GM04504 (cell line): ENCODE measurements around the gene DHRS13.
"Not testable (repeated sequence)": the region's sequence is repeated elsewhere in the genome, so short reads cannot be mapped to it uniquely, and the experiment has no call there.

Source experiments
- DNase-seq: peaks from one replicate; pipeline ENCODE4 v3.0.0-alpha.2; 2012; ENCODE audit warnings: low read depth

Gene DHRS13

DNA sequence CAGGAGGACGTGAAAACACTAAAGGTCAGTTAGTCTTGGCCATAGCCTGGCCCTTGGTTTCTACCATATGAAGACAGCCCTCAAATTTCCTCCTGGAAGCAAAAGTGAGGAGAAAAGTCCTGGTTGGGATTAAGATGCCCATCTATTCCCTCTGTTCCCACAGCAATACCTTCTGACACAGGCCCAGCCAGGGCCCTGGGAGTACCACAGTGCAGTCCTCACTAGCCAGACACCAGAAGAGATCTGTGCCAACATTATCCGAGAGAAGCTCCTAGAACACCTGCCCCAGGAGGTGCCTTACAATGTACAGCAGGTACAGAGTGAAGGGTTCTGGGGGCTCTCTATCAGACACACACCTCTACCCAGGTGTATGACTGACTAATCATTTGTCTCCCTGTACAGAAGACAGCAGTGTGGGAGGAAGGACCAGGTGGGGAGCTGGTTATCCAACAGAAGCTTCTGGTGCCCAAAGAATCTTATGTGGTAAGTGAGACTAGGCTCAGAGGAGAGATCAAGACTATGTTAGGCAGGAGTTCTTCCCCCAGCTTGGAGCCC, 44.0 kb downstream of the DHRS13 start:
- DNase-seq, result no peak

GRCh38 chr17:28857905-28858800, 44.7 kb downstream of the DHRS13 start:
- DNase-seq, result no peak

DNA sequence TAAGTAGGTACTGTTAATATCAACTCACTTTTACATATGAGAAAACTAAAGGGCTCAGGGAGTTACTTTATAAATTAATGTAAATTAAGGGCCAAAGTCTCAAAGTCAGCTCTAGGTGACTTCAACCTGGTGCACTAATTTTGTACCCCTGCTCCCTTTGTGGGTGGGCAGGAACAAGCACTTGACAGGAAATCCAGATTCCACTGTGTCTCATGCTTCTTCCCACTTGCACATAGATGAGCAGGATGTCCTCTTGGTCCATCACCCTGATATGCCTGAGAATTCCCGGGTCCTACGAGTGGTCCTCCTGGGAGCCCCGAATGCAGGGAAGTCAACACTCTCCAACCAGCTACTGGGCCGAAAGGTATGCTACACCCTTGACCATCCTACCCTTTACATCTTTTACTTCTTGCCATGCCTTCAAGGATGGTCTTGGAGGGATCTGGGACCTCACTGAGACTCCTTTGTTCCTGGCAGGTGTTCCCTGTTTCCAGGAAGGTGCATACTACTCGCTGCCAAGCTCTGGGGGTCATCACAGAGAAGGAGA, 46.8 kb downstream of the DHRS13 start:
- no peak for DNase-seq

- no peak for DNase-seq
Observed at GRCh38 chr17:28855336-28855679, 47.6 kb downstream of the DHRS13 start.

GRCh38 chr17:28854457-28855335, 48.2 kb downstream of the DHRS13 start, which contains the start of gene ERAL1:
Gene ERAL1, plus strand, starts transcription at chr17:28855016. Its CDS starts 19 bp downstream, at chr17:28855035.
- DNase-seq, result peak; percentile 67

GRCh38 chr17:28853295-28853694, 49.6 kb downstream of the DHRS13 start:
- no peak for DNase-seq

- DNase-seq, result no peak
Observed at GRCh38 chr17:28849281-28849680, 53.6 kb downstream of the DHRS13 start.

- DNase-seq, result not testable (repeated sequence)
Observed at GRCh38 chr17:28848667-28849066, 54.2 kb downstream of the DHRS13 start.
